GM18951 (cell line): ENCODE measurements around the gene SMIM20.

Source experiments
- POLR2A ChIP-seq: IDR thresholded peaks from 4 replicates; pipeline ENCODE4 v1.6.1; 2011; ENCODE audit warnings: mild to moderate bottlenecking; ENCODE audit not compliant: insufficient read length, insufficient read depth; ENCODE audit errors: extremely low read depth
- in situ Hi-C: fragments of 300-500 bp; cut with MboI; formaldehyde crosslinking; loops from one replicate; pipeline ENCODE4 v1.12.0; 2022; ENCODE audit warnings: low sequenced_read_pairs, mixed read lengths, inconsistent platforms; ENCODE audit not compliant: unreplicated experiment

The SMIM20 gene

DNA sequence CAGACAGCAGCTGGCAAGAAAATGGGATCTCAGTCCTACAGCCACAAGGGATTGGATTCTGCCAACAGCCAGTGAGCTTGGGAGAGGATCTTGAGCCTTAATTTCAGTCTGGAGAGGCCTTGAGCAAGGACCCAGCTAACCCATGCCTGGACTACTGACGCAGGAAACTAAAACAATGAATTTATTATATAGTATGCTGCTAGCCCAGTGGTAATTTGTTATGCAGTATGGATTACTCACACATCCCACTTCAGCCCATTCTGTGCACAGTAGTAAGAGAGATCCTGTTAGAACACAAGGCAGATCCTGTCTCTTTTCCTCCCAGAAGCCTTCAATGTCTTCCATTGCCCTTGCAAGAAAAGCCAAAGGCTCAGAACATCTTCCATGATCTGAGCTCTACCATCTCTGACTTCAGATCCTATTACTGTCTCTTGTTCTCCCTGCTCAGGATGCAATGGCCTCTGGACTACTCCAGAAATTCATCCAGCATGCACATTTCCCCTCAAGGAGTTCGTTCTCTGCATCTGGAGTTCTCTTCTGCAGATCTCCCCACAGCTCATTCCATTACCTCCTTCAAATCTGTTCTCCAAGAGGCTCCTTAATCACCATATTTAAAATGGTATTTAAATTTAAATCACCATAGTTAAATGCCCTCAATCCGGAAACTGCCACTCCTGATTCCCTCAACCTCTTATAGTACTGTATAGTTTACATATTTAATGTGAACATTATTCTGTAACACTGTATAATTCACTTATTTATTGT lies 27.6 kb downstream of the SMIM20 start:
- in situ Hi-C loops: no loop called here
- TF ChIP-seq POLR2A: no peak

DNA sequence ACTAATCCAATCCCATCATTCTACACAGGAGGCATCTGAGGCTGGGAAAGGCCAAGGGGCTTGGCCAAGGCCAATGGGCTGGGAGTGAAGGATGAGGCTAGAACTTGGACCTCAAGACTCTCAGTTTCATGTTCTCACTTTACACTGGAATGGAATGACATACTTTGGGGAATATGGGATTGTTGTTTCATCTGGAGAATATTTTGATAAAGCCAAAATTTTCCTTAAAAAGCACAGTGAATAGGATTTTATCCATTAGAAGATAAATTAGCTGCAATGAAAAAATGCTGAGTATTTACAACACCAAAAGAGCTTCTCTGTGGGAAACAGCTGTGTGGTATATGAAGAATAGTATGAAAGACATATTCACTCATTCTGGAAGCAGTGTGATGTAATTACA lies 29.3 kb downstream of the SMIM20 start:
- TF ChIP-seq POLR2A: no peak
- in situ Hi-C loops: no loop called here

DNA sequence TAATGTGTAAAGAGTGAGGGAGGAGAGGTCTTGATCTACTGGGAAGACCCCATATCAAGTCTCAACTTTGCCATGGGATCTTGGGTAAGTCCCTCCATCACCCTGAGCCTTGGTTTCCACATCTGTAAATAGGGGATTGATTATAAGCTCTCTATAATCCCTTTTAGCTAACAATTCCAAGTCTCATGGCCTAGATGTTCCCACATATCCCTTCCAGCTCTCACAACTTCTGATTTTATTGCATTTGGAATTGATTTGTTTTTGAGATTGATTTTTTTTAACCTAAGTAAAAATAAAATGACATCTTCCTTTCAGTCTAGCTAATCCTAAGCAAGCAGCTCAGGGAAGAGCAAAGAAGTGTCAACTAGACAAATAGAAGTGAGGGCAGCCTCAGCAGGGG lies 29.8 kb downstream of the SMIM20 start:
- no peak for TF ChIP-seq POLR2A
- in situ Hi-C loops: no loop called here

DNA sequence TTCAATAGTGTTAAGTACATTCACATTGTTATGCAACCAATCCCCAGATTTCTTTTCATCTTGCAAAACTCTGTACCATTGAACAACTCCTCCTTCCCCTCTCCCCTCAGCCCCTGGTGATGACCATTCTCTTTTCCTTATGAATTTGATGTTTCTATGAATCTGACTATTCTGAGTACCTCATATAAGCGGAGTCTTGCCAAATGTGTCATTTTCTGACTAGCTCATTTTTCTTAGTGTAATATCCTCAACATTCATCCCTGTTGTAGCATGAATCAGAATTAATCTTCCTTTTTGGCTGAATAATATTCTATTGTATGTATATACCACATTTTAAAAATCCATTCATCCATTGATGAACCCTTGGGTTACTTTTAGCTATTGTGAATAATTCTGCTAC lies 34.0 kb downstream of the SMIM20 start:
- no peak for TF ChIP-seq POLR2A
- in situ Hi-C loops: no loop called here

DNA sequence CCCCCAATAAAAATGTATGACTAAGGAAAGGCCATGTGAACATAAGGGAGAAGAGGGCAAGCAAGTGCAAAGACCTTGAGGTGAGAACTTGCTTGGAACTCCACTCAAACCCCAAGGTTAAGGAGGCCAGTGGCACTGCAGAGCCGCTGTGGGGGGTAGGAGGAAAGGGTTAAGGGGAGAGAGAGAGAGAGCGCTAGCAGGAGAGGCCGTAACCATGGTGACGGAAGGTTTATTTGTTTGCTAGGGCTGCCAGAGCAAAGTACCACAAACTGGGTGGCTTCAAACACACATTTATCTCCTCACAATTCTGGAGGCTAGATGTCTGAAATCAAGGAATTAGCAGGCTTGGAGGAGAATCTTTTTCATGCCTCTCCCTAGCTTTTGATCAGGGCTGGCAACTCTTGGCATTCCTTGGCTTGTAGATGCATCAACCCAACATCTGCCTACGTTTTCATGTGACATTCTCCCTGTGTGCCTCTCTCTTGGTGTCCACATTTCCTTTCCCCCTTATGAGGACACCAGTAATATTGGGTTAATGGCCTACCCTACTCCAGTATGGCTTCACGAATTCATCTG lies 35.2 kb downstream of the SMIM20 start:
- in situ Hi-C loops: no loop called here
- TF ChIP-seq POLR2A: no peak

DNA sequence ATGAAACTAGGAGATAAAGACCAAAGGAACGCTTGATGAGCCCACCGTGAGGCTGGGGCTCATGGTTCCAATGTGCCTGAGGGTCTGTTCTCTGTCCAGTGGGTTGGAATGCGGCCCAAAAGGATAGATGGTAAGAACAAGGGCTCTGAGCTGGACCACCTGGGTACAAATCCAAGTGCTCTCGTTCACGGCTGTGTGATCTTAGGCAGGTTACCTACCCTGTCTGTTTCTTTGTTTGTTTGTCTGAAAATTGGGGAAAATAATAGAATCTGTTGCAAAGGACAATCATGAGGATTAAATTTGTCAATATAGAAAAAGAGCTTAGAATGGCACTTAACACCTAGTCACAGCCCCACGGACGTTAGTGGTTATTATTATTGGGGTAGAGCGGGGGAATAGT lies 36.0 kb downstream of the SMIM20 start:
- in situ Hi-C loops: no loop called here
- no peak for TF ChIP-seq POLR2A

DNA sequence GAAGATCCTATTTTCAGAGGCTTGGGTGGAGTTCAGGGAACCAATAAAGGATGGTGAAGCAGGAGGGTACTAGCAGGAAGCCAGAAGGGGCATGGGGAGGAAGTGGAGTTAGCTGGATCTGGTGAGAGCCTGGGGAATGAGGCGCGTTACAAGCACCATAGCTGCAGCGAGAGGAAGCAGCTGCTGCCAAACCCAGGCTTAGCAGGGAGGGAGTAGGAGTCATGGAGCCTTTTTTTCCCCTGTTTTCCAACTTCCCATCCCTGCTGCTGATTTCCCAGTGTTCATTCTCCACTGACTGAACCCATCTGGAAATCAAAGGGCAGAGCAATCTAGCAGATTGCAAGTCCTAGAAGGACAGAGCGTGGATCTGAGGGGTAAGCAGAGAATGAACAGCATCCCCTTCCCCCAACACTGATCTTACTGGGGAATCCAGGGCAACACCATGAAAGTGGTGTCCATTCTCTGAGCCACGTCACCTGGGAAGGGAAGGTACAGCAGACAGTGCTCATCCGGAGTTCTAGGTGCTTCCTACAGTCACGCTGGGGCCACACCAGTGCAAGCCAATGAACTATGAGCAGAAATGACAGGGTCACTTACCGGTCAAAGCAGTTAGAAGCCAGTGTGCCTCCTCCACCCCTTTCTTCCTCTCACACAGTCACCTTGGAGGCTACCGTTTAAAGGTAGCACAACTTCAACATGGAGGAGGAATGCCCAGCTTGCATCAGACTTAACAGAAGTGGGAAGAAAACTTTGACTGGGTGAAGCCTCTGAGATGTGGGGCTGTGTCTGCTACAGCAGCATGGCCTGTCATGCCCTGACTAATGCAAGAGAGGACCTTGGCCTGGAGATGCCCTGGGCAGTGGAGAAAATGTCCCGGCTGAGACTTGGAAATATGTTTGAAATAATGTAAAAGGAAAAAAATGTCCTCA lies 36.7 kb downstream of the SMIM20 start:
- in situ Hi-C loops: no loop called here
- no peak for TF ChIP-seq POLR2A

DNA sequence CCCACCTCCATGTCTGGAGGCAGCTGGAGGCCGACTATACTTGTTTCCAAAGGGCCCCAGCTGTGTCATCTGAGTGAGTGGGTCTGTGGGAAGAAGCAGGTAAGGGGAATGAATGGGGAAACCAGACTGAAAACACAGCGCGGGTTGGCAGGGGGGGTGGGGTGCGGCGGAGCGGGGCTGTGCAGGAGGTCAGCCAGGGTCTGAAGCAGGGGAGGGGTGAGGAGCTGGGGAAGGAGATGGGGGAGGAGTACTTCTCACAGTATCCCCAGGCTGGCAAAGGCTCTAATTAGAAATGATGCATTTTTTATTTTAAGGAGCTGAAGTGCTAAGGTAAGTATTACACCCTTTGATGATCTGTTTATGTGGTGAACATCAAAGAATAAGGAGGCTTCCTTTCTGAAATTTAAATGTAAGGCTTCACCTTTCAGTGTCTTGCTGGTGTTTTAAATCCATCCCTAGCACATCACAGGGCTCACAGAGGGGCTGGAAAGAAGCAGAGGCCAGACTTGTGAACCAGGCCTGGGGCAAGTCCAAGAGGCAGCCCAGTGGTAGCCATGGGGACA lies 37.5 kb downstream of the SMIM20 start:
- in situ Hi-C loops: no loop called here

DNA sequence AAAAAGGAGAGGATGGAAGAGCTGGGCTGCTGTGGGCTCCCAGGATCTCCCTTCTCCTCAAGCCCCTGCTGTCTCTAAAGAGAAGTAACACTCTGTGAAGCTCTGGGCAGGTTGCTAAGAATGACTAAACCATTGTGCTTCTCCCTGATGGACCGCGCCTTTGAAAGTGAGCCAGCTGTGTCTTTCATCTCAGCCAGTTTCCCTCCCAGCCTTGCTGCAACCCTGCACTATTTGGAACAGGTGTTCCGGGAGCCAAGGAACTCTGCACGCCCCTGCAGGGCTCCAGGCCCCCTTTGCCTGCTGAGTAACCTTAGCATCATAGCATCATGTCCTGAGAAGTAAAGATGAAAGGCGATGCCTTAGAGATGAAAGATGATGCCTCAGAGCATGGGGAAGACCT lies 39.7 kb downstream of the SMIM20 start:
- in situ Hi-C loops: no loop called here
- no peak for TF ChIP-seq POLR2A

More for the DNA sequence above, 37.5 kb downstream of the SMIM20 start:
- TF ChIP-seq POLR2A: no peak

DNA sequence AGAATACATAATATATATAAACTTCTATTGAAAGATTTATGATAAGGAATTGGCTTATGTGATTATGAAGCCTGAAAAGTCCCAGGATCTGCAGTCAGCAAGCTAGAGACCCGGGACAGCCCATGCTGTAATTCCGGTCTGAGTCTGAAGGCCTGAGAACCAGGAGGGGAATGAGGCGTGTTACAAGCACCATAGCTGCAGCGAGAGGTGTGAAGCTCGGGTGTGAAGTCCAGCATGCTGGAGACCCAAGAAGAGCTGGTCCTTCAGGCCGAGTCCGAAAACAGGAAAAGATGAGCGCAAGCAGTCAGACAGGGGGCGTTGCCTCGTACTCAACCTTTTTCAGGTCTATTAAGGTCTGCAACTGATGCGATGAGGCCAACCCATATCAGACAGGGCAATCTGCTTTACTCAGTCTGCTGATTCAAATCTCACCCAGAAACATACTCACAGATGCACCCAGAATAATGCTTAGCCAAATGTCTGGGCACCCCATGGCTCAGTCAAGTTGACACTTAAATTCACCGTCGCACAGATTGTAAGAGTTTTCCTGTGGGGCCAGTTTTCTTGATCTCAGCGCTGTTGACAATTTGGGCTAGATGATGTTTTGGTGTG lies 40.4 kb downstream of the SMIM20 start:
- TF ChIP-seq POLR2A: no peak
- in situ Hi-C loops: no loop called here

DNA sequence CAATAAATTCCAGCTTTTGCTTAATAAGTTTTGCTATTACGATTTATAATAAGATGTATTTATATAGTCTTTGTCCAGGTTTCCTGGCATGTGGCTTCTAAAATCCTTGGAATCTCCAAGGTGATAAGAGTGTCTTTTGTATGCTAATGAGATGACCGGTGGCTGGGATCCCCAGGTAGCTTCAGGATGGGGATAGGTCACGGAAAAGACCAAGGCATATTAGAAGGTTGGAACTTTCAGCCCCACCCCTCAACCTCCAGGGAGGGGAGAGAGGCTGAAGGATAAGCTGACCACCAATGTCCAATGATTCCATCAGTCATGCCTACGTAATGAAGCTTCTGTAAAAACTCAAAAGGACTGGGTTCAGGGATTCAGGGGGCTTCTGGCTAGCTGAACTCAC lies 41.7 kb downstream of the SMIM20 start:
- no peak for TF ChIP-seq POLR2A
- in situ Hi-C loops: no loop called here

DNA sequence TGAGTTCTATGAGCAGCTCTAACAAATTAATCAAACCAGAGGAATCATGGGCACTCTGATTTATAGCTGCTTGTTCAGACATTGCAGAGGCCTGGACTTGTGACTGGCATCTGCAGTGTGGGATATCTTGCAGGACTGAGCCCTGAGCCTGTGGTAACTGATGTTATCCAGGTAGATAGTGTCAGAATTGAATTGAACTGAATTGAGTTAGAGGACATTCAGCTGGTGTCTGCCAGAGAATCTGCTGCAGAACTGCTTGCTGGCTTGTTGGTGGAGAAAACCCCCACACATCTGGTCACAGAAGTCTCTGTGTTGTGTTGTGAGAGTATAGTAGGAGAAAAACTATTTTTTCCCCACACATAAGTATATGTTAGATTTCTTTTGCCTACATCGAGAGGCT lies 42.2 kb downstream of the SMIM20 start:
- no peak for TF ChIP-seq POLR2A
- in situ Hi-C loops: no loop called here

DNA sequence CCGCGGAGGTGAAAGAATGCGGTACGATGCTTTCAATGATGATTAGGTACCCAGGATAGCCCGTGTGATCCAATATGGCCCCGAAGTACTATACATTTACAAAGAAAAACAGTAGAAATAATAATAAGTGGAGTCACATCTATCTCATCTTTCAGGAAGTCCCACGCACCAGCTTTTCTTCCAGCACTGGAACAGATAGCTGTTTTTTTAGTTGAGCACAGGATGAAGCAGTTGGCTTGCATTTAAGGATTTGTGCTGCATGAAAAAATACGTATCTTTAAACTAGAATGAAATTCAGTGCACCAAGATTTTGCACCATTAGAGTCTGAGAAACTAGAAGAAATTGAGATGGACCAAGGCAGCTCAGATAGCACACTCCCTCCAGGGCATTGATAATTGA lies 44.1 kb downstream of the SMIM20 start:
- no peak for TF ChIP-seq POLR2A
- in situ Hi-C loops: no loop called here
